NCI-H1048 (cell line): ENCODE data around the gene KLHDC8A.

Experiments used
- DNase-seq: peaks from one replicate; lab custom pipeline; 2025; lab: John Stamatoyannopoulos, UW

The KLHDC8A gene

DNA sequence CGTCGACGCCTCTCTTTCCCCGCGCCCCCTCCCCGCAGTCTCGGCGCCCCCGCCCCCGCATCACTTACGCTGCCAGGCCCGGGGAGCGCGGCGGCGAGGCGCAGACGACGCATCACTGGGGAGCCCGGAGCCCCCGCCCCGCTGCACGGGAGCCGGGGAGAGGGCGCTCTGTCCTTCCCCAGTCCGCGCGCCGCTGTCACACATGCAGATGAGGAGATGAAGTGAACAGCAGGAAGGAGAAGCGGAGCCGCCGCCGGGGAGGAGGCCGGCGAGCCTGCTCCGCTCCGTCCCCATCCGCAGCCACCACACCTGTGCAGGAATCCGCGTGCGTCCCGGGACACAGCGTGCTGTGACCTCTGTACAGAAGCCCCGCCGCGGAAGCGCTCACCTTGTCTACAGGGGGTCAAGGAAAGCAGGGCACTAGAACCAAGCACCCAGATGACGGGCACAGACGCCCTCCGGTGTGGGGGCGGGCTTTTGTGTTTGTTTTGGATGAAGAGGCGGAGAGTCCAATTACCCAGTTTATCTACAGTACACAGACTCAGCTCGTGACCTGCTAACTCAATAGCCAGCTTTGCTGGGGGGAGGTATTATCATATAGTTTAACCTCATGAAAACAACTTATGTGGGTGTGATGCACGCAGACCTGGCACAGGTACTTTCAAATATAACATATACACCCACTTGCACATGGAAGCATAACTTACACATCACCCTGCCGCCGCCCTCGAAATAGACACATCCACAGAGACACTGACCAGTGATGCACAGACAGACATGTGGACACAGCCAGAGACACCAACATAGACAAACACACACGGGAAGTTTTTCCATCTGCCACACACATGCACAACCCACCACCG, 12.4 kb downstream of the KLHDC8A start:
- no peak for DNase-seq

DNA sequence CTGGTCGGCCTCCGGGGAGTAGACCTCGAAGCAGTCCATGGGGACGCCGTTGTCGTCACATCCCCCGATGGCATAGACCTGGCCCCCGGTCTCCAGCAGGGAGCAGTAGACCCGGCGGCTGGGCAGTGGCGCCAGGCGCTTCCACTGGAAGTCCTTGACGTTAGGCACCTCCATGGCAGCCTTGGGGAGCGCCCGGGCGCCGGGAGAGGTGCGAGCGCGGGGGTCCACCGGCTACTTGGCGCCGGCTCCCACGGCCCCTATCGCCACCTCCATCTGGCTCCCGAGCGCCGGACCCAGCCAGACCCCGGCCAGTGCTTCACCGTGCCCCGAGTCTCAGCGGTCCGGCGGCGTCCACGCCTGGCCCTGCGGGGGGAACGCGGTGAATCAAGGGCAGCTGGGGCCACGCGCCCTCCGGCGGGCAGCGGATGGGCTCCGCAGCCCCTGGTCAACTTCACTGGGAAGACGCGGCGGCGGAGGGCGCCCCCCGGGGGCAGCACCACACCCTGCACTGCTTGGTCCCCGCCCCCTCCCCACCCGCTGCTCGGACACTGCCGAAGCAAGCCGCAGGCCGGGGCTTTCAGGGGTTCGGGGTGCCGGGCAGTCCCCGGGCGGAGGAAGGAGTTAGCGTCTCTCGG, 13.2 kb downstream of the KLHDC8A start:
- no peak for DNase-seq

DNA sequence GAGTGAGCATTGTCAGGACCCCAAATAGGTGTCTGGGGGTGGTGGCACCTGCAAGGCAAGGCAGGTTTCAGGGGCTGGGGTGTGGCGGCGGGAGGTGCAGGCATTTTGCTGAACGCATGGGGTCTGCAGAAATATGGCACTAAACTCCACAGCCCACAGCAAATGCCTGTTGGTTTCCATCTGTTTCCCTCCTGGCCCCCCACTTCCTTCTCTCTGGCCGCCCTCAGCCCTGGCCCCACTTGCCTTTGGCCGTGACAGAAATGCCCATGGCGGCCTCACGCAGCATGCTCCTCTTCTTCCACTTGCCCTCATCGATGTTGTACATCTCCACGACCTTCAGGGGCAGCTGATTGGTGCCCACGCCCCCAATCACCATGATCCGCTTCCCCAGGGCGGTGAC, 13.7 kb downstream of the KLHDC8A start:
- no peak for DNase-seq

DNA sequence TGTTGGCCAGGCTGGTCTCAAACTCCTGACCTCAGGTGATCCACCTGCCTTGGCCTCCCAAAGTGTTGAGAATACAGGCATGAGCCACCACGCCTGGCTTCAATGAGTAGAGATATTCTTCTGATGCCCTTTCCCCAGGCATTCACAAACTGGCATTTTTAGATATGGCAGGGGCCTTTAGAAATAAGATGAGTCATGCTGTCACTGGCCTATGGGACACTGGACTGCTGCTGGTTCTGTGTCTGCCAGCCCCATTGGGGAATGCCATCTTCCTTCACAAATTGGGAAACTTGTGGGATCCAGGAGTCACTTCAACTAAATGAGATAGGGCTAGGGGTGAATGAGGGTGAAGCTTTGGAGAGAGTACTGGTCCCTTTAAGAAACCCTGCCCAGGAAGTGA, 16.0 kb downstream of the KLHDC8A start:
- no peak for DNase-seq

DNA sequence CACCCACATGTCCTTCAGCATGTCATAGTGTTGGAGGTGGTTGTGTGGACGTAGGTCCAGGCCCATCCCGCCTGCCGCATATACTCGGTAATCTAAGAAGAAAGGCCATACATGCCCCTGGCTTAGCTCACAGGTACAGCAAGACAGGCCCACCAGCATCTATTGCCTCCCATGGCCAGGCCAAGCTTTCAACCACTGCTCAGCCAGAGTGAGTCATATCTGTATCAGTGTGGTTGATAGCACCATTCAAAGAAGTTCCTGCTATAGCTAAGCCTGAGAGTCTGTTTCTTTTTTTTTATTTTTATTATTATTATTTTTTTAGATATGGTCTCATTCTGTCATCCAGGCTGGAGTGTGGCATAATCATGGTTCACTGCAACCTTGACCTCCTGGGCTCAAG, 17.0 kb downstream of the KLHDC8A start:
- no peak for DNase-seq

DNA sequence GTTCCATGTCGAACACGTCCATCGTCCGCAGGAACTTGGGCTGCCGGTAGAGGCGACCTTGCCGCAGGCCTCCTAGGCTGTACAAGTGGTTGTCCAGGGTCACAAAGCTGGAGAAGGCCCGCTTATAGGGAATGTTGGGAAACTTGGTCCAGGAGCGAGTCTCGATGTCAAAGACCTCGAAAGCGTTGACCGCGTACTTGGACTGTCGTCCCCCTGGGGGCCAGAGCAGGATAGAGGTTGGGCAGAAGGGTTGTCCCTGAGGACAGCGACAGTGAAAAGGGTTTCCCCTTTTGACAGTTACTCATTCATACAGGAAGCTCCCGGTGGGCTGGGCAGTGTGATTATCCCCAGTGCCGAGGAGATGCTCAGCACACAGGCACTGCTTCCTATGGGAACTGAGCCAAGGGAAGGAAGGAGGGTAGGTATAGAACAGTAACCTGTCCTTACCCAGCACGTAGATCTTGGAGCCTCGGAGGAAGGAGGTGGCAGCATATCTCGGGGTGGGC, 17.5 kb downstream of the KLHDC8A start:
- DNase-seq: no peak

DNA sequence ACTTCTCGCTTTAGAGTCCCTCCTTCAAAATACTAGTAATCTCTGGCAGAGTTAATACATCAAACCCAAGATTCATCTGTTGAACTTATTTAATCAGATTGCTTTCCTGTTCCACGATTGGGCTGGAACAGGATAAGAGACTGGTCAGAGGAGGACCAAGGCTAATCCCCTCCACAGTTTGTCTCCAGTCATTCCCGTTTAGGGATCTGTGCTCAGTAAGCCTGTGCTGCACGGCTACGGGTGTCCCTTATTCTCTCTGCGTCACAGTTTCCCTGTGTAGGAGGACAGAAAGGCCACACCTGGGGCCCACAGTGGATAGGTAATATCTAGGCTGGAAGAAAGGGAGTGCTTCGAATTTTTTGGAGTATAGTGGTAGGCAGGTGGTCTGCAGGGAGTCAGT, 18.7 kb downstream of the KLHDC8A start:
- DNase-seq: no peak

DNA sequence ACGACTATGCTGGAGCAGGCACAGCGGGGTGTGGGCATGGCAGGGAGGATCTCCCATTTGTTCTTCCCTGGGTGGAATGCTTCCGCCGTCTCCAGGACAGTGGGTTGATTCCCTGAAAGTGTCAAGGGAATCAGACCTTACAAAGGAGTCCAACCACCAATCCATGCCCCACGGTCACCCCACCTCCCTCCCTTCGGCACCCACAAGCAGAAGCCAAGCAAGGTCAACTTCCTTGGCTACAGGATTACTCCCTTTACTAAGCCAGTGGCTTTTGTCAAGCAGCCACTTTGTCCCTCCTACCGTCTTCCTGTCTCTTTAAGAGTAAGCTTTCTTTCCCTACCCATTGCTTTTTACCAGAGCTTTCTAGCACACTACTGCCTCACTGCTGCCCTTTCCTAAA, 19.2 kb downstream of the KLHDC8A start:
- no peak for DNase-seq

DNA sequence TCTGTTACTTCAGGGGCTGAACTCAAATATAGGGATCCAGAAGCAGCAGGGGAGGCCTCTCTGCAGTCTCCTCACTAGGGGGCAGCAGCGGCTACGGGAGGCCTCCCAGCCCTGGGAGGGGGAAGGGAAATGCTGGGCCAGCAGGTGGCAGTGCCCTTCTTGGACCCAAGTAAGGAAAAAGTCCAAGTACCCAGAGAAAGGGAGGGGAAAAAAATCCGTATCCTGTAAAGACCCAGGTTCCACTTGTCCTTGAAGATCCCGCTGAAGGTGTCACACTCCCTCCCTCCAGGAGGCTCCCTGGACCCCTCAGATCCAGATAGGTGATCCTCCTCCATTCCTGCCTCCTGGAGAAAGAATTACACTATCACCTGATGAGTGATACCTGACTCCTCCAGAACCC, 21.0 kb downstream of the KLHDC8A start:
- DNase-seq: peak; percentile 30

DNA sequence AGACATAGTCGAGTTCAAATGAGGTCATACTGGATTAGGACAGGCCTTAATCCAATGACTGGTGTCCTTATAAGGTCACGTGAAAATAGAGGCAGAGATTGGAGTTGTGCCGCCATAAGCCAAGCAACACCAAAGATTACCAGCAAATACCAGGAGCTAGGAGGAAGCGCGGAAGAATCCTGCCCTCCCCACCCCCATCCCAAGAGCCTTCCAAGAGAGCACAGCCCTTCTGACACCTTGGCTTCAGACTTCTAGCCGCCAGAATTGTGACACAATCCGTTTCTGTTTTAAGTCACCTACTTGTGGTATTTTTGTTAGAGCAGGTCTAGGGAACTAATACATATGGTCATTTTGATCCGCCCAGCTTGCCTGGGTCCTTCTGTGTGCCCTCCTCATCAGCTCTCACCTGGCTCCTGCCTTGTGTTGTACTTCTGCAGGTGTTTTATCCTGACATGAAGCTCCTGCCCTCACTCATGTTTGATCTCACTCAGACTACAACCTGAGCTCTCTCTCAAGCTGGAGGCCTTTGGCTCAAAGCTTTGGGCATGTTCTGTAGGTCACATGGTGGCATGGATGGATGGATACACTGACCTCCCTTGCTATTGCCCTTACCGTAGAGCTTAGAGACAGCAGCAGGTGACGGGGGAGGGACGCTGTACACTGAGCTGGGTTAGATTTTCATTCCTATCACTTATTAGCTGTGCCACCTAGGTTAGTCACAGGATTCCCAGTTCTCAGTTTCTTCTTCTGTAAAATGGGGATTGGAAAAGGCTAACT, 24.5 kb downstream of the KLHDC8A start:
- no peak for DNase-seq

DNA sequence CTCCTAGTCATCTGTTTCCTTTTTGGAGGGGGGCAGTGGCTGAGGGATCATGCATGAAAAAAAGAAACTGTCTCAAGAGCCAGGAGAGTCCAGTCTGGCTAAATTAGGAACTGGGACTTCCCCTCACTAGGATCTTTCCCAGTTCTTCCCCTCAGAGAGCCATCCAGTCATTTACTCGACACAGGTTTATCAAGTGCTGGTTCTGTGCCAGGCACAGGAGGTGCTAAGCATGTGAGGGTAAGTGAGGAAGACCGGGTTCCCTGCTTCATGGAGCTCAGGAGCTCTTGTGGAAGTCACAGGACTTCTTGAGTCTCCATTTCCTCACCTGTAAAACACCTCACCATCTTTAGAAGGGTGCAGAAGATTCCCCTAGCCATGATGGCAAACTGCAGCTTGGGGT, 26.6 kb downstream of the KLHDC8A start:
- DNase-seq: no peak

DNA sequence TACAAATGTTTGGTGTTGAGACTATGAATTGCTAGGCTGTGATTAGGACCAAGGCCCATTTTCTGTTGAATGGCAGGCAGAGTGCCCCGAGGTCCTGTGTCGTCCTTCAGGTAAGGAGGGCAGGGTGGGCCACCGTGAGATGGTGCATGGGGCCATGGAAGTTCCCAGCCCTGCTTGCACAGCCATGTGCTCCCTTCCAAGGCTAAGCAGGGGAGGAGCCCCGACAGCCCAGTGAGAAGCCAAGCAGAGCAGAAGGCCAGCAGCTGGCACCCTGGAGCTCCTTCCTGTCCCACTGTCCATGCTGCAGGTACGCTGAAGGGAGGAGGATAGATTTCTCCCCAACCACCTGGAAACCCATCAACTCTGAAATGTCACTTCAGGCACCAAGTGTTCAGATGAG, 27.0 kb downstream of the KLHDC8A start:
- DNase-seq: no peak

DNA sequence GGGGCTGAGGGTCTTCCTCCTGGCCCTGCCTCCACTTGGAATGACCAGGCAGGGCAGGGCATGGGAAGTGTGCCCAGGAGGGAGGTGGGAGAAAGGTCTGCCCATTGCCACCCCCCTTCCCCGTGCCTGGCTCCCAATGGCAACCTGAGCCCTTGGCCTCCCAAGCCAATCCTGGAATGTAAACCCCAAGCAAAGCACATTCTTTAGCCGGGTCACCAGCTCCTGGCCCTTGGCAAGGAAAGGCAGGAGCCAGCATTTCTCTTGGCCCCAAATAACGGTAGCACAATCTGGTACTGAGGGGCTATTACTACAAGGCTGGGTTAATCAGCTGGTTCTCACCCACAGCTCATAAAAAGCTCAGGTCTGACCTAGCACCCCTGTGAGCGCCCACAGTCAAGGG, 28.2 kb downstream of the KLHDC8A start:
- no peak for DNase-seq

DNA sequence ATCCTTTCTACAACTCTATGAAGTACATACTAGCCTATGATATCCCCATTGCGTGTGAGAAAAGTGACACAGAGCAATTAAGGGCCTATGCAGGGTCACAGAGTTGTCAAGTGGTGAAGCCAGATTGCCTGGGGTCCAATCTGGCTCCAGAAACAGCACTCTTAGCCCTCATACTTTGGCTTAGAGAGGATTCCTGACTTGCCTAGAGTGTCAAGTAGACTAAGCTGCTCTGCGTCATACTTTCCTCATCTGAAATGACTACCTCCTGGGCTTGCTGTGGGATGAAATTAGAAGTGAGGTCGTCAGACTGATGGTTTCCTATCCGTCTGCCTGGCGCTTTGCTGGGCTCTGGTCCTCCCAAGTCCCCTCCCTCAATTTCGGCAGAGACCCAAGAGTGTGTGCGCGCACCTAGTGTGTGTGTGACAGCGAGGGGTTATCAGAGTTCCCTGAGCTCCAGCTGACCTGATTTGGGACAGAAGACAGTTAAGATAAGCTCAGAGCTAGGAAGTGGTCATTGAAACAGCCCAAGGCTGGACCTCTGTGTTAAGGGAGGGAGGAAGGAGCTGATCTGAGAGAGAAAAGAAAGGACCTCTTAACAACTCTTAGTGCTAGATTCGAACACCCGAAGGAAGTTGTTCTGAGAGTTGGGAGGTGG, 29.8 kb downstream of the KLHDC8A start:
- no peak for DNase-seq

DNA sequence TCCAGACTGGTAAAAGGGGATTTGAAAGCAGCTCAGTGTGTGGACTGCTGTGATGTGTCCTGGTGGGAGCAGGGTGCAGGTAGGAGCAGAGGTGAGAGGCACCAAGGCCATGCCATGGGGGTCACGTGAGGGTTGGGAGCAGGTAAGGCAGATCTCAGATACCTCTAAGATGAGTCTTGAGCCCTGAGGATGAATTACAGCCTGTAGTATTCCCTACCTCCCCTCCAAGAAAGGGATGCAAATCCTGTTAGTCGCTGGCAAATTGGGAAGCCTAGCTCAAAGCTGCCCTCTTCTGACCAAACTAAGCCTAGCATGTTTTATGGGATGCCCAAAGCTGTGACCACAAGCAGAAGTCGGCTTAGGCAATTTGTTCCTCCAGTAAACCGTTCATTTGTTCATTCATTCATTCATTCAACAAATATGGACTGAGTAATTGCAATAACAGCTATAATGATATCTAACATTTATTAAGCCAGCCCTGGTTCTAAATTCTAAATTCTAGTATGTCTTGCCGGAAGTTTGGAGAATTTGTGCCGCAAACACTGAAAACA, 31.3 kb downstream of the KLHDC8A start:
- peak; percentile 65 for DNase-seq

DNA sequence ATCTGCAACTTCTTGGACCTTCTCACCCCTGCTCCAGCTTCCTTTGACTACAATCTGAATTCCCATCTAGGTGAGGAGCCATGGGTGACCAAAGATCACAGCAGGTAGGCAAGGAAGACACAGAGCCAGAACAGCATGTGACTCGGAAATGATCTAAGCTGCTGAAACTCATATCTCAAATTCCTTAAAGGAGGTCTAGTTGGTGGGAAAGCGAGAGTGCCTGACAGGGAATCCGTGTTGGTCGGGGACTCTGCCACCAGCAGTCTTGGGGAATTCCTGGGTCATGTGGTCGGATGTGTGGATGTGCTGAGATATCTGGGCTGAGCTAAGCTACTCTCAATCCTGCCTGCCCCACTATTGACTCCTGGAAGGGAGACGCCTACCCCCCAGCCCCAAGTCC, 31.9 kb downstream of the KLHDC8A start:
- no peak for DNase-seq

DNA sequence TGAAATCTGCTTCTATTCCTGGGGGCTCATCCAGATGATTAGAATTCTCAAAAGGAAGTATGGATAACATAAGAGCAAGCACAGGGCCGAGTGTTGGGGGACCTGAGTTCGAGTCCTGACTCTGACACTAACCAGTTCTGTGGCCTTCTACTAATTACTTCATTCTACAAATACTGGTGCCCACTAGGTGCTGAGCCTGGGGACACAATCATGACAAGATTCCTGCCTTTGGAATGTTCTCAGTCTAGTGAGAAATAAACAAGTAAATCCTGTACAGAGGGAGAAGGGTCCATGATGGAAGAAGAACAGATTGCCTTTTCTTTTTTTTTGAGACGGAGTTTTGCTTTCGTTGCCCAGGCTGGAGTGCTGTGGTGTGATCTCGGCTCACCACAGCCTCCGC, 32.9 kb downstream of the KLHDC8A start:
- no peak for DNase-seq

DNA sequence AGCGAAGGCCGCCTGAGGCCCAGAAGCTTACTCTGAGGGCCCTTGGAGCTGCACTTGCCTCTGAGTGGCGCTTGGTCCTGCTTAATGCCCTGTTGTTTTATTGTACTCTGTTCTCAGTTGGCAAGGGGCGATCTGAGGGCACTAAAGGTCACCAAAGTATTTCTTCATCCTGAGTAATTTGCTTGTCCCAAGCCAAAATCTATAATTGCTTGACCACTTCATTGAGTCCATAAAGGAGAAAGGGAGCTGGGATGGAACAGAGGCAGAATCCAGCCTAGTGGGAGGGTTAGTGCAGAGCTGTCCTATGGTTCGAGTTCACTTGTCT, 34.8 kb downstream of the KLHDC8A start:
- no peak for DNase-seq

DNA sequence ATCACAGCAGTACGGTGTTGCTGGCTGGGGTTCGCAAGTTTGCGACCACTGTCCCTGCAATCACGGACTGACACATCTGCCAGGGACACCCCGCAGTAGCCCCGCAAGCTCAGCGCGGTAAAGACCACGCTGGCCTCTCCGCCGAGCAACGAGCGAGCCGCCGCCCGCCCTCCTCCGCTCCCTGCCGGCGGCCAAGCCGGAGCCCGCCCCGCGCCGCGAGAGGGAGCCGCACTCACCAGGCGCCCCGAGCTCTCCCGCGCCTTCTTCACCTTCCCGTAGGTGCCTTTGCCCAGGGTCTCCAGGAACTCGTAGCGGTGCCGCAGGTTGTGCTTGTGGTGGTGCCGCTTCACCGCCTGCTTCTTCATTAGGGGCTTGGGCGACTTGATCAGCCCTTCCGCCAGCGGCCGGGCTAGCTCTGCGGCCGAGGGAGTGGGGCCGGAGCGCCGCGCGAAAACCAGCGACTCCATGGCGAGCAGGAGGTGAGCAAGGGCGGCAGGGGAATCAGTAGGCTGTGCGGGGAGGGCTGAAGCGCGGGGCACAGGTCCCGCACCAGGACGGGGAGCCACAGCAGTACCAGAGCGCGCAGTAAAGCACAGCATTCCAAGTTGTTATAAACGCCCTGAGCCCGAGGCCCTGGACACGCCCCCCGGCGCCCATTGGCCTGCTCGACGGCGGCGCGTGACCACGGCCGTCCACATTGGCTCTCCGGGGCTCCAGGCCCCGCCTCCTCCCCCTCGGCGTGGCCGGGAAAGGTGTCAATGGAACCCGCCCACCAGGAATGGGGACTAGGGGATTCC, 35.4 kb downstream of the KLHDC8A start, which contains the start of gene NUAK2:
NUAK2 (minus strand) TSS at position 584 of the 797 bp plus-strand sequence; CDS start at position 467, 117 bp downstream.
- DNase-seq: peak; percentile 99

DNA sequence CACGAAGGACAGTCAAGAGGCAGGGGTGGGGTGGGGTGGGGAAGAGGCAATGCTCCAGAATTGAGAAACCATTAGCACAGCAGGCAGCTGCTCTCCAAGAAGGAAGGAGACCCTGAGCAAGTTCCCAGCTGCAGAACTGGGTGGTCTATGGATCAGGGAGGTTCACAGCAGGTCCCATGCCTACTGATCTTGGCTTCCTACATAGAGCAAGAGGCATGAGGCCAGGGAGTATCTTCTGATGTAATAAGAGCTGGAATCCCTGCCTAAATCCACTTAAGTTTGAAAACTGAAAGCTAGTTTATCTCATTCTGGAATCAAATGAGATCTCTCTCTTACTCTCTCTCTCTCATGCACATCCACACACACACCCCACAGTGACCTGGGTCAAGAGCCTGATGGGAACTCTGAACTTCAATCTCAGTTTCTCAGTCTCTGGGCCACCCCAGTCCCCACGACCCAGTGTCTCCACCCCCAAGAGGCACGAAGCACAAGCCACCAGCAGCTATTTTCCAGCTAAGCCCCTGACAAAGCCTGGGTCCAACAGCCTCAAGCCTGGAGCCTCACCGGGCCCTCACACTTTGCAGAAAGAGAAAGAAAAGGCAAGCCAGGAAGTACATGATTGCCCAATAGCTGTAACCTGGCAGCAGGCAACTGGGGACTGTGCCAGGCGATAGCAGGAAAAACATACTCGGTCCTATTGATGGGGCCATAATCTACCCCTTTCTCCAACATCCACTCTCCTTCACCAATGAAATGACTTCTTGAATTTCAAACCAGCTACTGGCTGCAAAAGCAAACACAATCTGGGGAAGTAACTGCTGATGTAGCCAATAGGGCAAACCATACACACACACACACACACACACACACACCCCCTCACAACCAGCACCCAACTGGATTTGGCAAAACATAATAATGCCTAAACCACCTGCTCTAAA, 37.4 kb downstream of the KLHDC8A start:
- no peak for DNase-seq
